ENCODE data around the gene ZFYVE26.

ZFYVE26 gene

DNA sequence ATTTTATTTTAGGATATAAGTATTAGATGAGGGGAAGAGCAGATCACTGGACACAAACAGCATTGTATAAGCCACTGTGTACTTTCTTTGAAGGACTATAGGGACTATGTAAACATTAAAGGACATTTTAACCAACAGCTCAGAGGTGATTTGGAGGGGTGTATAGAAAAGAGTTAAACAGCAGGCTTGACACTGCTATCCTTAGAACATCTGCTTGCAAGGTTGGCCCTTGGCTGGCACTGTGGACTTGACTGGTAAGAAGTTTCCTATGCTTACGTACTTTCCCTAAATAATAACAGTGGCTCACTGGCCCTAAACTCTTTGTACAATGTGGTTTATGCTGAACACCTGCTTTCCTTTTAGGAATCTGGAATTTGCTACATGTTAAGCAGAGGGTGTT is 28.7 kb downstream of the ZFYVE26 start:
- no peak overlapping the region for H3K27ac ChIP-seq (ENCODE audit: low read length)
- H3K4me2 ChIP-seq (ENCODE audit: low read length): no peak overlapping the region
- H4K20me1 ChIP-seq (ENCODE audit: insufficient read depth, low read length): no peaks in the 10 kb centered on the region
- TF ChIP-seq, protein P1, sequence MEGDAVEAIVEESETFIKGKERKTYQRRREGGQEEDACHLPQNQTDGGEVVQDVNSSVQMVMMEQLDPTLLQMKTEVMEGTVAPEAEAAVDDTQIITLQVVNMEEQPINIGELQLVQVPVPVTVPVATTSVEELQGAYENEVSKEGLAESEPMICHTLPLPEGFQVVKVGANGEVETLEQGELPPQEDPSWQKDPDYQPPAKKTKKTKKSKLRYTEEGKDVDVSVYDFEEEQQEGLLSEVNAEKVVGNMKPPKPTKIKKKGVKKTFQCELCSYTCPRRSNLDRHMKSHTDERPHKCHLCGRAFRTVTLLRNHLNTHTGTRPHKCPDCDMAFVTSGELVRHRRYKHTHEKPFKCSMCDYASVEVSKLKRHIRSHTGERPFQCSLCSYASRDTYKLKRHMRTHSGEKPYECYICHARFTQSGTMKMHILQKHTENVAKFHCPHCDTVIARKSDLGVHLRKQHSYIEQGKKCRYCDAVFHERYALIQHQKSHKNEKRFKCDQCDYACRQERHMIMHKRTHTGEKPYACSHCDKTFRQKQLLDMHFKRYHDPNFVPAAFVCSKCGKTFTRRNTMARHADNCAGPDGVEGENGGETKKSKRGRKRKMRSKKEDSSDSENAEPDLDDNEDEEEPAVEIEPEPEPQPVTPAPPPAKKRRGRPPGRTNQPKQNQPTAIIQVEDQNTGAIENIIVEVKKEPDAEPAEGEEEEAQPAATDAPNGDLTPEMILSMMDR (IDR thresholded peaks at IDR 0.05; ENCODE audit: low read depth, low read length): no peak
- TF ChIP-seq EZH2phosphoT487 (IDR thresholded peaks at IDR 0.05; ENCODE audit: low read depth): no peak
- no peaks in the 10 kb centered on the region for H3K4me1 ChIP-seq (ENCODE audit: low read length)
- no peaks in the 10 kb centered on the region for H3K79me2 ChIP-seq (ENCODE audit: low read length)
- H3K4me3 ChIP-seq (ENCODE audit: low read length): no peak overlapping the region
- H2AFZ ChIP-seq (ENCODE audit: low read depth, low read length): no peak overlapping the region
- H3K36me3 ChIP-seq (replicated peaks; ENCODE audit: low read depth, low read length): peaks cover 69% of the 10 kb centered on the region
- no peaks in the 10 kb centered on the region for H3K27me3 ChIP-seq (ENCODE audit: low read depth, low read length)
- H3K9me3 ChIP-seq (ENCODE audit: insufficient read depth, low read length): no peaks in the 10 kb centered on the region
- H3K9ac ChIP-seq (ENCODE audit: low read length): no peak overlapping the region

DNA sequence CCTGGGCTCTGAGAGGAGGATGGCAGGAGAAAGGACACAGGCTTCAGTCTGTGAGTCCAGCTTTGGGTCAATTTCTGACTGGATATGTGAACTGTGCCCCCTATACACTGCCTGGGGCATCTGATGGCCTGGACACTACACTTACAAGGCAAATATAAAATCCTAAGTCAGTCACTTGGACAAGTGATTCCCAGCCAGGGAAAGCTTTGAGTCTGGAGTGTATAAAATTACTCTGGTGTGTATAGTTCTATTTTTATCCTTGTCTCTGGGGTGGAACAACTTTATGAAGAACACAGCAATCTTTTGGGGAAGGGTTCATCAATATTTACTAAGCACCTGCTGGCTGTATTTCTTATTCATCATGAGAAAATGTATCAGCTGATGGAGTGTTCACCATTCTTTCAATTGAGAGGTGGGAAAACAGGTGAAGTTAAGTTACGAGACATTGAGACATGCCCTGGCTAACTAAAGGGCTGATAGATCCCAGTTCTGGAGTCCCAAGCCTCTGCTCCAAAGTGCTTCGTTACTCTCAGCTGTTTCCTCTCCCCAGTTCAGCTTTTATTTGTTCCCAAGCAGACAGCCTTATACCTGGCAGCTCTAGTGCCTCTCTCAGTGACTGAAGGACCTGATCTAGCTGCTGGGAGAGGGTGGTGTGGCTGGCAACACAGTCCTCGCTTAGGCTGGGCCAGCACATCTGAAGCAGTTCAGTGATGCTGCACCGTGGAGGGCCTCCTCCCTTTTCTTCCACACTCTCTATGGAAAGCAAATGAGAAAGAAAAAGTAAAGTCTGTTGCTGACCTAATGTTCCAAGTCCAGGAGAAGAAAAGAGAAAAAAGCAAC is 30.9 kb downstream of the ZFYVE26 start:
- Histone ChIP-seq H3K27me3 (ENCODE audit: low read depth, low read length) (no peaks in the 10 kb centered on the region), H3K9me3 (ENCODE audit: insufficient read depth, low read length) (no peaks in the 10 kb centered on the region), H4K20me1 (ENCODE audit: insufficient read depth, low read length) (no peaks in the 10 kb centered on the region), H3K9ac (ENCODE audit: low read length) (no peak overlapping the region), H3K4me3 (ENCODE audit: low read length) (no peak overlapping the region), H3K27ac (ENCODE audit: low read length) (no peak overlapping the region), H3K4me1 (ENCODE audit: low read length) (no peaks in the 10 kb centered on the region), H3K36me3 (replicated peaks; ENCODE audit: low read depth, low read length) (peaks cover 84% of the 10 kb centered on the region), H3K79me2 (ENCODE audit: low read length) (no peaks in the 10 kb centered on the region), H3K4me2 (ENCODE audit: low read length) (no peak overlapping the region), H2AFZ (ENCODE audit: low read depth, low read length) (no peak overlapping the region)
- TF ChIP-seq EZH2phosphoT487 (IDR thresholded peaks at IDR 0.05; ENCODE audit: low read depth): no peak
- TF ChIP-seq, protein P1 (IDR thresholded peaks at IDR 0.05; ENCODE audit: low read depth, low read length): no peak

DNA sequence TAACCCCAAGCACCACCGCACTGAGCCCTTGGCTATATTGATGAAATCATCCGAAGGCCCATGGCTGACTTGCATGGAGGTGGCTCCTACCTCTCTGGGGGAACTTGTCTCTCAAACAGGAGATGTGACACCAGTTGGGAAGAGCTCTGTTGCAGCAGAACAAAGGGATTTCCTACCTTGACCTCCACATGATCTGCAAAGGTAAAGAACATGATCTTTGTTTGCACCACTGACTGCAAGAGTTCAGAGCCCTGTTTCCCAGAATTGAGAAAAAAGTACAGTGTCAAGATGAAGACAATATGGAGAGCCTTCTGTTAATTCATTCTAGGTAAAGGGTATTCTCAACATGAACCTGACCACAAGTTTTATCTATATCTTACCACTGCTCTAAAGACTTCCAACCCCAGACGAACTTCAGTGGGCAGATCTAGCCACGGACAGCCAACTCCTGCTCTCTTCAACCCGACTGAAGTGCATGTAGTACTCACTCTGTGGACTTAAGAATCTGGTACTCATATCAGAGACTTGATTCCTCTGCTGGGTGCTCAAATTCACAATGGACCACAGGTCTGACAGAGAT is 32.1 kb downstream of the ZFYVE26 start:
- H3K4me3 ChIP-seq (ENCODE audit: low read length): no peak overlapping the region
- no peak overlapping the region for H3K9ac ChIP-seq (ENCODE audit: low read length)
- H3K27me3 ChIP-seq (ENCODE audit: low read depth, low read length): no peaks in the 10 kb centered on the region
- no peak overlapping the region for H3K27ac ChIP-seq (ENCODE audit: low read length)
- no peak overlapping the region for H3K4me2 ChIP-seq (ENCODE audit: low read length)
- no peaks in the 10 kb centered on the region for H3K9me3 ChIP-seq (ENCODE audit: insufficient read depth, low read length)
- H2AFZ ChIP-seq (ENCODE audit: low read depth, low read length): no peak overlapping the region
- no peaks in the 10 kb centered on the region for H3K4me1 ChIP-seq (ENCODE audit: low read length)
- no peaks in the 10 kb centered on the region for H4K20me1 ChIP-seq (ENCODE audit: insufficient read depth, low read length)
- TF ChIP-seq, protein P1 (IDR thresholded peaks at IDR 0.05; ENCODE audit: low read depth, low read length): no peak
- TF ChIP-seq EZH2phosphoT487 (IDR thresholded peaks at IDR 0.05; ENCODE audit: low read depth): no peak
- H3K79me2 ChIP-seq (ENCODE audit: low read length): no peaks in the 10 kb centered on the region
- peaks cover 76% of the 10 kb centered on the region for H3K36me3 ChIP-seq (replicated peaks; ENCODE audit: low read depth, low read length)

DNA sequence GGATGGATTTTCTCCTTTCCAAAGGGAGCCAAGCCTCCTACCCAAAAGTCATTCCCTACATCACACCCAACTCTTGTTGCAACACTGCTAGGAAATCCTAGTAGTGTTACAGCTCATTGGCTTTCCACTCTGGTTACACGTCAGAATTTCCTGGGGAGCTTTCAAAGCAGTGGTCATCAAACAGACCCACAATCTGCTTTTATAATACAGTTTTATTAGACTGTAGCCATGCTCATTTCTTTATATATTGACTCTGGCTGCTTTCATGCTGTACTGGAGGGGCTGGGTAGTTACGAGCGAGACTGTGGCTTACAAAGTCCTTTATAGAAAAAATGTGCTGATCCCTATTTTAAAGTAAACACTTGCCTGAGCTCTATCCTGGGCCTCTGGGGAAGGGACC is 34.3 kb downstream of the ZFYVE26 start:
- Histone ChIP-seq H3K4me2 (ENCODE audit: low read length) (no peak overlapping the region), H3K79me2 (ENCODE audit: low read length) (no peaks in the 10 kb centered on the region), H3K9ac (ENCODE audit: low read length) (no peak overlapping the region), H3K27me3 (ENCODE audit: low read depth, low read length) (no peaks in the 10 kb centered on the region), H3K9me3 (ENCODE audit: insufficient read depth, low read length) (no peaks in the 10 kb centered on the region), H3K4me3 (ENCODE audit: low read length) (no peak overlapping the region), H2AFZ (ENCODE audit: low read depth, low read length) (no peak overlapping the region), H3K4me1 (ENCODE audit: low read length) (no peaks in the 10 kb centered on the region), H3K36me3 (replicated peaks; ENCODE audit: low read depth, low read length) (peaks cover 77% of the 10 kb centered on the region), H3K27ac (ENCODE audit: low read length) (no peak overlapping the region), H4K20me1 (ENCODE audit: insufficient read depth, low read length) (no peaks in the 10 kb centered on the region)
- TF ChIP-seq, protein P1 (IDR thresholded peaks at IDR 0.05; ENCODE audit: low read depth, low read length): no peak
- no peak for TF ChIP-seq EZH2phosphoT487 (IDR thresholded peaks at IDR 0.05; ENCODE audit: low read depth)
